Adrenal gland (tissue), 12 donors: ENCODE results near the gene TMEM63B. TPM values are rescaled to one million over a fixed set of nuclear protein-coding genes. Genes with fewer than 3 reads are reported as not detected.

ENCODE experiments used
- DNase-seq, 7 donors: peaks; one replicate each; pipeline ENCODE4 v3.0.0-alpha.2; 2019 to 2020
- H3K27ac ChIP-seq, 5 donors: fragments of 200-600 bp; sonication (generic) in 4 of 5; 1 replicate in 3 of 5; 2 replicates in 2 of 5; pipeline versions ENCODE4 v1.5.1 to v1.8.0; 2016 to 2020; ENCODE audit warnings: mild to moderate bottlenecking in 1 of 5
- H3K27me3 ChIP-seq: fragments of 200-600 bp; 2 replicates; pipeline ENCODE4 v1.8.0; 2021
- H3K36me3 ChIP-seq, 2 donors: fragments of 200-600 bp; replicated peaks in 1 of 2; 1 replicate in 1 of 2; 2 replicates in 1 of 2; pipeline versions ENCODE4 v1.5.1 to v1.8.0; 2018 to 2022
- H3K4me1 ChIP-seq, 2 donors: fragments of 200-600 bp; replicated peaks in 1 of 2; 1 replicate in 1 of 2; 2 replicates in 1 of 2; pipeline versions ENCODE4 v1.5.1 to v1.8.0; 2018 to 2021
- H3K4me3 ChIP-seq, 4 donors: fragments of 200-600 bp; sonication (generic) in 3 of 4; one replicate each; pipeline ENCODE4 v1.5.1; 2016 to 2018
- H3K9me3 ChIP-seq, 3 donors: fragments of 200-600 bp; sonication (generic) in 1 of 3; replicated peaks in 1 of 3; 1 replicate in 2 of 3; 2 replicates in 1 of 3; pipeline versions ENCODE4 v1.5.1 to v1.8.0; 2016 to 2021
- CTCF ChIP-seq, 6 experiments: fragments of 450-650 bp in 4 of 6; fragments of 200-600 bp in 2 of 6; sonication (generic) in 1 of 6; IDR thresholded peaks; 1 replicate in 5 of 6; 2 replicates in 1 of 6; pipeline versions ENCODE4 v1.5.1 to v1.8.0; 2016 to 2021; ENCODE audit warnings: antibody characterized with exemption in 6 of 6, mild to moderate bottlenecking in 2 of 6, moderate library complexity in 1 of 6
- POLR2A ChIP-seq, 2 donors: fragments of 450-650 bp; IDR thresholded peaks; one replicate each; pipeline ENCODE4 v1.6.1; 2017; ENCODE audit warnings: antibody characterized with exemption in 2 of 2, mild to moderate bottlenecking in 2 of 2, moderate library complexity in 1 of 2
- WGBS, 4 donors: extraction: QIAGEN DNeasy Blood & Tissue Kit in 2 of 4; methylation state at CpG; one replicate each; pipeline versions ENCODE4 v1.1.5 to v1.1.7; 2013 to 2017; 5-methylcytosine and 5-hydroxymethylcytosine counted together
- intact Hi-C, 2 donors: fragments of 100-400 bp; cut with DNase I; formaldehyde crosslinking; loops; one replicate each; pipeline versions ENCODE4 v1.14.1 to v1.15.0; 2022 to 2023
- polyA plus RNA-seq, 3 donors: library from polyadenylated mRNA; stranded (reverse); fragments of 200-250 nt in 2 of 3; fragments of 350-450 nt in 1 of 3; fragmentation: Illumina TruSeq in 1 of 3; extraction: RNeasy Lipid Tissue Mini Kit (QIAGEN cat#74804) in 1 of 3; gene quantifications; one replicate each; pipeline ENCODE4 v1.2.3, GENCODE V29; 2013 to 2014
- total RNA-seq, 9 donors: library from RNA; depleted of rRNA in 4 of 9; stranded (reverse); fragments of >200 nt in 4 of 9; fragments of 120-200 nt in 1 of 9; fragmentation: NEBNext Ultra II Directional in 1 of 9; extraction: Animal tissue kit (Norgen Biotek cat#: 25700) in 1 of 9; gene quantifications; one replicate each; pipeline versions ENCODE4 v1.1.0 to v1.2.4, GENCODE V29; 2013 to 2023
- donor health status: healthy with polysubstance abuse.
- donor health status: Bipolar disorder and iron deficiency.
- donor health status: DM: yes; HTN: yes; CAD: no.
- donor health status: DM: no; HTN: no; CAD: no.
- donor health status: DM: no; HTN: no; CAD: no.
- donor health status: DM: yes; HTN: yes; CAD: no.

Gene TMEM63B
- total and polyA plus RNA-seq, 12 donors, result 18.1 to 51.7 (median 36.4) TPM

GRCh38 chr6:44079672-44080071 lies 47.7 kb upstream of the TMEM63B start:
- Histone ChIP-seq H3K9me3 (no peaks in the 10 kb centered on the region), H3K27me3 (no peaks in the 10 kb centered on the region), H3K27ac (no peak overlapping the region), H3K4me3 (no peak overlapping the region), H3K36me3 (no peaks in the 10 kb centered on the region), H3K4me1 (peaks cover 8% of the 10 kb centered on the region in 2 donors)
- WGBS, 4 donors, result 61 to 100% (median 78%) methylated on average over 1 to 3 of the region's 3 CpGs
- DNase-seq, result no peak
- TF ChIP-seq CTCF (IDR thresholded peaks at IDR 0.05), result no peak
- no peak for TF ChIP-seq POLR2A (IDR thresholded peaks at IDR 0.05)
- intact Hi-C loops, result loop anchor here (5.0 to 10.0 kb wide), 4 partner anchors 235 to 412 kb away; no protein-coding TSS in a partner anchor

GRCh38 chr6:44080561-44081521 lies 46.5 kb upstream of the TMEM63B start:
- WGBS, 4 donors, result 83 to 86% (median 84%) methylated on average over 5 to 11 of the region's 11 CpGs
- Histone ChIP-seq H3K4me1 (peaks cover 8% of the 10 kb centered on the region in 2 donors), H3K4me3 (no peak overlapping the region), H3K36me3 (no peaks in the 10 kb centered on the region), H3K9me3 (no peaks in the 10 kb centered on the region), H3K27ac (no peak overlapping the region), H3K27me3 (no peaks in the 10 kb centered on the region)
- intact Hi-C loops, result loop anchor here in 1 of 2 donors (10.0 kb wide), 1 partner anchor 356 kb away; no protein-coding TSS in a partner anchor
- no peak for TF ChIP-seq CTCF (IDR thresholded peaks at IDR 0.05)
- no peak for DNase-seq

- intact Hi-C loops, result loop anchor here (2.0 to 10.0 kb wide), 2 partner anchors 357 kb away; no protein-coding TSS in a partner anchor
- WGBS, 4 donors, result 75 to 87% (median 84%) methylated on average over 6 of the region's 6 CpGs
- TF ChIP-seq CTCF (IDR thresholded peaks at IDR 0.05) (no peak), POLR2A (IDR thresholded peaks at IDR 0.05) (no peak)
Observed at GRCh38 chr6:44081753-44082152, 45.6 kb upstream of the TMEM63B start.

GRCh38 chr6:44082872-44083321 lies 44.5 kb upstream of the TMEM63B start:
- no peak overlapping the region for H3K27ac ChIP-seq
- H3K4me3 ChIP-seq, result no peak overlapping the region
- H3K9me3 ChIP-seq, result no peaks in the 10 kb centered on the region
- TF ChIP-seq CTCF (IDR thresholded peaks at IDR 0.05) (no peak), POLR2A (IDR thresholded peaks at IDR 0.05) (no peak)
- DNase-seq, result no peak
- intact Hi-C loops, result loop anchor here (2.0 to 10.0 kb wide), 2 partner anchors 358 kb away; no protein-coding TSS in a partner anchor
- 80 to 93% (median 82%) methylated on average over 7 to 8 of the region's 8 CpGs for WGBS, 4 donors
- H3K36me3 ChIP-seq, result no peaks in the 10 kb centered on the region
- H3K27me3 ChIP-seq, result no peaks in the 10 kb centered on the region
- H3K4me1 ChIP-seq, result peaks cover 9 to 13% of the 10 kb centered on the region in 2 donors

More at GRCh38 chr6:44081753-44082152, 45.6 kb upstream of the TMEM63B start:
- DNase-seq, result no peak
- no peak overlapping the region for H3K4me3 ChIP-seq
- H3K27me3 ChIP-seq, result no peaks in the 10 kb centered on the region
- no peaks in the 10 kb centered on the region for H3K9me3 ChIP-seq
- H3K27ac ChIP-seq, result no peak overlapping the region
- H3K4me1 ChIP-seq, result peaks cover 2 to 3% of the 10 kb centered on the region in 2 donors
- no peaks in the 10 kb centered on the region for H3K36me3 ChIP-seq
